Stimulated activated CD8-positive, alpha-beta memory T cell treated with anti-CD3 and anti-CD28 coated beads, Interleukin-4, amount 100 ng/mL, for 1 hour (primary cell): Measurements from ENCODE around the gene TMEM121.
"Not testable (repeated sequence)": the region's sequence is repeated elsewhere in the genome, so short reads cannot be mapped to it uniquely, and the experiment has no call there.

Experiments
- DNase-seq, 2 donors: peaks; one replicate each; pipeline ENCODE4 v3.0.0-alpha.2; 2020; ENCODE audit warnings: low read depth in 2 of 2, low spot score in 1 of 2

Gene TMEM121

GRCh38 chr14:105567164-105568103 lies 41.1 kb downstream of the TMEM121 start:
- DNase-seq, result not testable (repeated sequence)

GRCh38 chr14:105568140-105568843 lies 41.9 kb downstream of the TMEM121 start:
- DNase-seq, result not testable (repeated sequence)

GRCh38 chr14:105568859-105569766 lies 42.7 kb downstream of the TMEM121 start:
- no peak for DNase-seq

- no peak for DNase-seq
Measured at GRCh38 chr14:105570482-105570881, 44.1 kb downstream of the TMEM121 start.

- DNase-seq, result not testable (repeated sequence)
Measured at GRCh38 chr14:105571181-105571951, 45.0 kb downstream of the TMEM121 start.

DNA sequence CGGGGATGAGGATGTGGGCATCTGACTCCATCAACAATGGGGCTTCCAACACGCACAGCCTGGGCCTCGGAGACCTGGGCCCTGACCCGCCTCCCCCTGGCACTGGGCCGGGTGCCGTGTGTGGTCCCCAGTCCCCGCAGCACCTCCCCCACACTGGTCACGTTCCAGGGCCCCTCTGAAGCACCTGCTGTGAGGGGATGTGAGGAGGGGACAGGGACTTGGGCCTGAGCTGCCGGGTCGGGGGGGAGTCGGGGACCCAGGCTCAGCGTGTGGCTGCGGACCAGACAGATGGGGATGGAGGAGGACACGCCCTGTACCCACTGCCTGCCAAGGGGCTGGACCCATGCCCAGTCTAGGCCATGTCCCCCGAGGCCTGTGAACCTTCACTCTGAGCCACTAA lies 45.7 kb downstream of the TMEM121 start:
- not testable (repeated sequence) for DNase-seq

DNA sequence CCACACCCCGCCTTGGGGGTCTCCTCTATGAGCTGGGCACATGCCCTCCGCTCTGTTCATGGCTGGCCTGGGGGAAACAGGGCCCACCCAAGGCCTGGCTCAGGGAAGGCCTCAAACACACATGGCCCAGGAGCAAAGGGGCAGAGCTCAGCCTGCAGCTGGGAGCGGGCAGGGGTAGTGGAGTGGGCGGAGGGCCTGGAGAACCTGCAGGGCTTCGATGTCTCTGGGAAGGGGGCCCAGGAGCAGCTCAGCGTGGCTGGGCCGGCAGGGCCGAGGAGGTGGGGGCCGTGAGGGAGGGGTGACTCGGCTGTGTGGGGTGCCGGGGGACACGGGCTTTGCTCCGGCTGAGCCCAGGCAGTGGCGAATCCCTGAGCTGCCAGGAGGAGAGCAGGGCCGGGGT lies 47.5 kb downstream of the TMEM121 start:
- not testable (repeated sequence) for DNase-seq

DNA sequence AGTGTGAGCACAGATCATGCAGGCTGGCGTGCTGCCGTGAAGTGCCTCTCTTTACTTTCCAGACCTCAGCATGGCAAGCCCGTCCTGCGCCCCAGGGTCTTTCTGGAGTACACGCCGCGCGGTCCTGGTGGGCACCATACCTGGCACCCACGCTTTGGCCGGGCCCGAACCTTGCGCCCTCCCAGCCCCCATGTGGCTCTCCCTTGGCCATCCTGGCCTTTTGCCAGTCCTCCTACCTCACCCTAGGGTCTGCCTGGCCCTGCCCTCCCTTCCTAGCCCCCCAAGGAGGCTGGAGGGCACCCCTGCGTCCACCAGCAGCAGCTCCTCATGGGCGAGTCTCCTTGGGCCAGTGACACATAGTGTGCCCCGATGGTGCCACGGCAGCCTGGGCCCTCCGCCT lies 48.0 kb downstream of the TMEM121 start:
- DNase-seq, result not testable (repeated sequence)

DNA sequence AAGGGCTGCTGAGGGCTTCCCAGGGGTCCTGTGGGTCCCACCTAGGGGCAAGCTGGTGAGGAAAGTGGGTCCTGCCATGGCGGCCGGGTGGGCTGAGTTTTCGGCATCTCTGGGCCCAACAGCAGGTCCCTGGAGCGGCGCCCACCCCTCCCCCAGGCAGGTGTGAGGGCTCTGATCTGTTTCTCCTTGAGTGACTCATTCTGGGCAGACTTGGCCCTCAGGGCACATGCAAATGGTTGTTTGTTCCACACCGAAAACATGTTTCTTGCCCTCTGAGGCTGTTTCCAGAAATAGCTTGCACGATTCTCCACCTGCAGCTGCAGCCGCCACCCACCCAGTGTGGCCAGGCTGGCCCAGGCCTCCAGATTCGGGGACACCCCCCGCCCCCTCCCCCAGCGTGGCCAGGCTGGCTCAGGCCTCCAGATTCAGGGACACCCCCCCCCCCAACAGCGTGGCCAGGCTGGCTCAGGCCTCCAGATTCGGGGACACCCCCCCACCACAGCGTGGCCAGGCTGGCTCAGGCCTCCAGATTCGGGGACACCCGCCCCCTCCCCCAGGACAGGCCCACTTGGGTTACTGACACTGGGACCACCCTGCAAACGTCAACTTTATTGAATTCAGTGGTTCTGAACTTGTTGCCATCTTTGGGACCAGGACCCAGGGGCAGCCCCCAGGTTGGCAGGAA lies 48.8 kb downstream of the TMEM121 start:
- not testable (repeated sequence) for DNase-seq

GRCh38 chr14:105576525-105577088 lies 50.2 kb downstream of the TMEM121 start:
- DNase-seq, result no peak

GRCh38 chr14:105577314-105577861 lies 51.0 kb downstream of the TMEM121 start:
- no peak for DNase-seq

DNA sequence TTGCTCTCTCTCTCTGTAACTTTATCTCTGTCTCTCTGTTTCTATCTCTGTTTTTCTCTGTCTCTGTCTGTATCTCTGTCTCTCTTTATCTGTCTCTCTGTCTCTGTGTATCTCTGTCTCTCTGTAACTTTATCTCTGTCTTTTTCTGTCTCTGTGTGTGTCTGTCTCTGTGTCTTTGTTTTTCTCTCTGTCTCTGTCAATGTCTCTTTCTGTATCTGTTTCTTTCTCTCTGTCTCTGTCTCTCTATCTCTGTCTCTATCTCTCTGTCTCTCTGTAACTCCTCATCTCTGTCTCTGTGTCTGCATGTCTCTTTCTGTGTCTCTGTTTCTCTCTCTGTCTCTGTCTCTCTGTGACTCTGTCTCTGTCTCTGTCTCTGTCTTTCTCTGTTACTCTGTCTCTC lies 51.7 kb downstream of the TMEM121 start:
- DNase-seq, result no peak

- not testable (repeated sequence) for DNase-seq
Measured at GRCh38 chr14:105579221-105579620, 52.8 kb downstream of the TMEM121 start.
